Measurements from ENCODE around the gene CARD11. TPM values are rescaled to one million over a fixed set of nuclear protein-coding genes. Genes with fewer than 3 reads are reported as not detected.

Gene CARD11
- total RNA-seq, 1 donor: not detected

- H3K4me3 ChIP-seq (ENCODE audit: low read depth, low read length): no peak overlapping the region
- DNase-seq (ENCODE audit: low read depth): no peak
- no peak for TF ChIP-seq CTCF (IDR thresholded peaks at IDR 0.05; ENCODE audit: insufficient read depth, low read depth, low read length)
Measured at GRCh38 chr7:3067193-3067592, 23.5 kb upstream of the CARD11 start.

GRCh38 chr7:3066506-3066905 is 22.8 kb upstream of the CARD11 start:
- H3K4me3 ChIP-seq (ENCODE audit: low read depth, low read length): no peak overlapping the region
- DNase-seq (ENCODE audit: low read depth): no peak
- no peak for TF ChIP-seq CTCF (IDR thresholded peaks at IDR 0.05; ENCODE audit: insufficient read depth, low read depth, low read length)

GRCh38 chr7:3065724-3066143 is 22.1 kb upstream of the CARD11 start:
- DNase-seq (ENCODE audit: low read depth): peak; percentile 19
- TF ChIP-seq CTCF (IDR thresholded peaks at IDR 0.05; ENCODE audit: insufficient read depth, low read depth, low read length): peak; percentile 60
- H3K4me3 ChIP-seq (ENCODE audit: low read depth, low read length): no peak overlapping the region

- no peak for TF ChIP-seq CTCF (IDR thresholded peaks at IDR 0.05; ENCODE audit: insufficient read depth, low read depth, low read length)
- no peak overlapping the region for H3K4me3 ChIP-seq (ENCODE audit: low read depth, low read length)
- DNase-seq (ENCODE audit: low read depth): no peak
Measured at GRCh38 chr7:3064067-3064466, 20.4 kb upstream of the CARD11 start.

GRCh38 chr7:3063016-3063753 is 19.5 kb upstream of the CARD11 start:
- no peak for TF ChIP-seq CTCF (IDR thresholded peaks at IDR 0.05; ENCODE audit: insufficient read depth, low read depth, low read length)
- H3K4me3 ChIP-seq (ENCODE audit: low read depth, low read length): no peak overlapping the region
- DNase-seq (ENCODE audit: low read depth): no peak

- DNase-seq (ENCODE audit: low read depth): peak; percentile 6
- no peak overlapping the region for H3K4me3 ChIP-seq (ENCODE audit: low read depth, low read length)
- no peak for TF ChIP-seq CTCF (IDR thresholded peaks at IDR 0.05; ENCODE audit: insufficient read depth, low read depth, low read length)
Measured at GRCh38 chr7:3057066-3057420, 13.4 kb upstream of the CARD11 start.
